Tibial artery (tissue), 4 donors: ENCODE results near the gene ABLIM3.

ENCODE experiments used
- DNase-seq, 2 donors: peaks; one replicate each; pipeline ENCODE4 v3.0.0-alpha.2; 2019
- H3K27ac ChIP-seq, 2 donors: fragments of 200-600 bp; sonication (generic) in 1 of 2; 1 replicate in 1 of 2; 2 replicates in 1 of 2; pipeline ENCODE4 v1.5.1; 2018 to 2019; ENCODE audit warnings: mild to moderate bottlenecking in 1 of 2
- H3K27me3 ChIP-seq, 2 donors: fragments of 200-600 bp; sonication (generic) in 1 of 2; one replicate each; pipeline versions ENCODE4 v1.5.1 to v1.6.0; 2016 to 2019
- H3K36me3 ChIP-seq, 3 donors: fragments of 200-600 bp; sonication (generic) in 2 of 3; one replicate each; pipeline ENCODE4 v1.5.1; 2016 to 2019; ENCODE audit warnings: mild to moderate bottlenecking in 2 of 3
- H3K4me1 ChIP-seq, 4 donors: fragments of 200-600 bp; sonication (generic) in 2 of 4; 1 replicate in 3 of 4; 2 replicates in 1 of 4; pipeline ENCODE4 v1.5.1; 2016 to 2019
- H3K4me3 ChIP-seq, 2 donors: fragments of 200-600 bp; sonication (generic) in 1 of 2; 1 replicate in 1 of 2; 2 replicates in 1 of 2; pipeline ENCODE4 v1.5.1; 2018 to 2019; ENCODE audit warnings: mild to moderate bottlenecking in 2 of 2
- H3K9me3 ChIP-seq, 3 donors: fragments of 200-600 bp; sonication (generic) in 1 of 3; one replicate each; pipeline ENCODE4 v1.5.1; 2016 to 2019
- intact Hi-C: fragments of 100-400 bp; cut with DNase I; formaldehyde crosslinking; loops from one replicate; pipeline ENCODE4 v1.15.0; 2023; ENCODE audit warnings: low total_unique reads
- TF ChIP-seq, protein P1 (sequence below), 2 experiments: fragments of 200-600 bp in 1 of 2; fragments of 450-650 bp in 1 of 2; IDR thresholded peaks; one replicate each; pipeline ENCODE4 v1.5.1; 2017 to 2019; ENCODE audit warnings: antibody characterized with exemption in 2 of 2, mild to moderate bottlenecking in 1 of 2, moderate library complexity in 1 of 2

The ABLIM3 gene

DNA sequence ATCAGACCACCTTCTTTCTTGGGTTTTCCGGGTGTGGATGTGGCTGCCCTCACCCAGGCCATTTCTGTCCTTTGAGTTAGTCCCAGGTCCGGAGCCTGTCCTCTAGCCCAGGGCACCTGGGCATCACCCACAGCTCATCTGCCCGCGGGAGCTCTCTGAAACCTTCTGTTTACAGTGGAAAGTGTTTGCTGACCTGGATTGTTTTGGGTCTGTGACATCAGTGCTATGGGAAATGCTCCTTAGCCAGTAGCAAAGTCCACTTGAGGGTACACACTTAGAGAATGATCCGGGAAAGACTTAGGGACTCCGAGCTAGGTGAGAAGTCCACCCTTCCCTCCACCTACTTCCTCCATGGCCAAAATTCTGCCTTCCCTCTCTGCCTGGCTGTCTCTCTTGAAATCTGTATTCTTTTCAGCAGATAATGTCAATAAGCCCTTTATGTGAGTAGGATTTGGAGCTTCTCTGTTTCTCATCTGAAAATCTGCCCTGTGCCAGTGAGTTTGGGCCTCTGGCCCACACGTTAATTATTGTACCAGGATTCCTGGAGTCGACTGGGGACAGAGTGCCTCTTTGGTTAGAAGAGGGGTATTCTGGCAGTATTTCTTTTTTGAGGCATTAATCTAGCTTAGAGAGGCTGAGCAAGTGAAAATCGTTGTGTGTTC, 19.9 kb downstream of the ABLIM3 start:
- DNase-seq: no peak
- H3K4me1 ChIP-seq: peaks cover 0 to 6% (median 2%) of the 10 kb centered on the region in 4 donors
- intact Hi-C loops: no loop called here

DNA sequence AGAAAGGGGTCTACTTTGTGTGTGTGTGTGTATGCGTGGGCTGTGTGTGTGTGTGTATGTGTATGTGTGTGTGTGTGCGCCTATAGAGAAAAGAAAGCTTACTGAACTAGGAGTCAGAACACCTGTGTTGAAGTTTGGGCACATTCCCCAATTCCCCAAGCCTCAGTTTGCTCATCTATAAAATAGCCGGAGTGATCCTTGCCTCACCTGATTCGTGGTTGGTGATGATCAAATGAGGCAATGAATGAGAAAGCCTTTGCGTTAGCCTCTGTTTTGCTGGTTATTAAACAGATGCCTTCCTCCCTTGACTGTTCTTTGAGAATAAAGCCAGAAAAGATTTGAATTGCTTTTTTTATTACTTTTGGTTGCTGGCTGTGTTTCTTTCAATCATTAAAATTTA, 20.6 kb downstream of the ABLIM3 start:
- no peak for DNase-seq
- Histone ChIP-seq H3K4me3 (no peak overlapping the region), H3K9me3 (no peaks in the 10 kb centered on the region), H3K4me1 (peaks cover 0 to 10% (median 2%) of the 10 kb centered on the region in 4 donors), H3K27me3 (no peaks in the 10 kb centered on the region), H3K36me3 (no peaks in the 10 kb centered on the region), H3K27ac (no peak overlapping the region)
- TF ChIP-seq, protein P1, sequence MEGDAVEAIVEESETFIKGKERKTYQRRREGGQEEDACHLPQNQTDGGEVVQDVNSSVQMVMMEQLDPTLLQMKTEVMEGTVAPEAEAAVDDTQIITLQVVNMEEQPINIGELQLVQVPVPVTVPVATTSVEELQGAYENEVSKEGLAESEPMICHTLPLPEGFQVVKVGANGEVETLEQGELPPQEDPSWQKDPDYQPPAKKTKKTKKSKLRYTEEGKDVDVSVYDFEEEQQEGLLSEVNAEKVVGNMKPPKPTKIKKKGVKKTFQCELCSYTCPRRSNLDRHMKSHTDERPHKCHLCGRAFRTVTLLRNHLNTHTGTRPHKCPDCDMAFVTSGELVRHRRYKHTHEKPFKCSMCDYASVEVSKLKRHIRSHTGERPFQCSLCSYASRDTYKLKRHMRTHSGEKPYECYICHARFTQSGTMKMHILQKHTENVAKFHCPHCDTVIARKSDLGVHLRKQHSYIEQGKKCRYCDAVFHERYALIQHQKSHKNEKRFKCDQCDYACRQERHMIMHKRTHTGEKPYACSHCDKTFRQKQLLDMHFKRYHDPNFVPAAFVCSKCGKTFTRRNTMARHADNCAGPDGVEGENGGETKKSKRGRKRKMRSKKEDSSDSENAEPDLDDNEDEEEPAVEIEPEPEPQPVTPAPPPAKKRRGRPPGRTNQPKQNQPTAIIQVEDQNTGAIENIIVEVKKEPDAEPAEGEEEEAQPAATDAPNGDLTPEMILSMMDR (IDR thresholded peaks at IDR 0.05): no peak
- intact Hi-C loops: no loop called here

More for the DNA sequence above, 19.9 kb downstream of the ABLIM3 start:
- Histone ChIP-seq H3K9me3 (no peaks in the 10 kb centered on the region), H3K36me3 (no peaks in the 10 kb centered on the region), H3K27ac (no peak overlapping the region), H3K27me3 (no peaks in the 10 kb centered on the region), H3K4me3 (no peak overlapping the region)
- TF ChIP-seq, protein P1 (IDR thresholded peaks at IDR 0.05): no peak

DNA sequence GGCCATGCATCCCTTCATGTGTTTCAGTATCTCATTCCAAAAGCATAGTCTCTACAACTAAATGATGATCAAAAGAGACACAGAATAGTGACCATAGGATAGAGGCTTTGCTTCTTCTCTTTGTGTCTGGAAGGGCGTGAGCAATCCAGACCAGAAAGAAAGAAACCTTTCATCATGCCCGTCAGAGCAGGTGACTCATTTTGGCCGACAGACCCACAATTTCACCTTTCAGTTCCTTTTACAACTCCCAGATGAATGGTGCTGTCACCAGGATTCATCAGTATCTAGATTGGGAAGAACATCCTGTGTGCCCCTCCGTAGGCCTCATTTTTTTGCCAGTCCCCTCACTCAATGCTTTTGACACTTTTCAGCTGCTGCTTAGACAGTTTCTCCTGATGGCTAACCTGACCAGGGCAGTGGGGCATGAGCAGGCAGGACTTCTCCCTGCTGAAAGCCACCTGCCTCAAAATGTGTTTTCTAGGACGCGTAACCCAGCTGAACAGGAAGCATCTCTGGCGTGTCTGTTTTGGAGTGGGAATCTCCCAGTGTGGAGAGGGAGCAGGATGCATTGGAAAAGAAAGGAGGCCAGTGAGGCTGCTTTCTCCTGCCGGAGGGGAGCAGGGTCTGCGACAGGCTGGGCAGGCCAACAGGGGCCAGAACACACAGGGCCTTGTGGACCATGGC, 21.2 kb downstream of the ABLIM3 start:
- no peak overlapping the region for H3K4me3 ChIP-seq
- H3K9me3 ChIP-seq: no peaks in the 10 kb centered on the region
- H3K27ac ChIP-seq: no peak overlapping the region
- no peaks in the 10 kb centered on the region for H3K27me3 ChIP-seq
- H3K4me1 ChIP-seq: peaks cover 0 to 10% (median 2%) of the 10 kb centered on the region in 4 donors
- no peak for DNase-seq
- intact Hi-C loops: no loop called here
- no peaks in the 10 kb centered on the region for H3K36me3 ChIP-seq
- TF ChIP-seq, protein P1 (IDR thresholded peaks at IDR 0.05): no peak

DNA sequence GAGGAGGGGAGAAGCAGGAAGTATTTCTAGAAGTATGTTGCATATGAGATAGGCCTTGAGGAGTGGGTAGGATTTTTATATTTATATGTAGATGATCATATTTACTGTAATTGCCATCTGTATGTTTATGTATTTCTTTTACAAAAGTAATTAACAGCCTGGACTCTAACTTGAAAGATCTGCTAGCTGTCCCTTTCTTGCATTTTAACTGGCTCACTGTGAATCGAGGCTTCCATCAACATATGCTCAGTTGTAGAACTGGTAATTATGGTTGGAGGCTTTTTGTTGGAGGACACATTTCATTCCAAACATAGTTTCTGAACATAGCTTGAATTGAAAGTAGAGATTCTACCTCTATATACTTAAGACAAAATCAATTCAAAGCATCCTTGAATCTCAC, 23.4 kb downstream of the ABLIM3 start:
- H3K4me1 ChIP-seq: peaks cover 0 to 10% (median 2%) of the 10 kb centered on the region in 4 donors
- H3K9me3 ChIP-seq: no peaks in the 10 kb centered on the region
- TF ChIP-seq, protein P1 (IDR thresholded peaks at IDR 0.05): no peak
- H3K36me3 ChIP-seq: no peaks in the 10 kb centered on the region
- intact Hi-C loops: no loop called here
- no peak overlapping the region for H3K4me3 ChIP-seq
- H3K27me3 ChIP-seq: no peaks in the 10 kb centered on the region
- DNase-seq: no peak
- no peak overlapping the region for H3K27ac ChIP-seq

DNA sequence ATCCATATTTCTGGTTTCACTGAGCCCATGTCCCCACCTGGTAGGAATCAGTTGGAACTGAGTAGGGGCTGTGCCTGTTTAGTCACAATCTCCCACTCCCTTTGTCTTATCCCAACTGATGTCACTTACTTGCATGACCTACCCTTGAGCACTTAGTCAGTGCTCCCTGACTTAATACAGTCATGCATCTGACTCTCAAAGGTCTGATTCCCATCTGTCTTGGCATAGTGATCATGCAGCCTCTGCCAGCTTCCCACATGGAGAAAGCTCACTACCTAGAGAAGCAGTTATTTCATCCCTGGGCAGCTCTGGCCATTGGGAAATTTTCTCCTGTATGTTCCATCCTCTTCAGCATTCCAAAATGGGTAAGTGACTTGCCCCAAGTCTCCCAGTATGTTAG, 24.8 kb downstream of the ABLIM3 start:
- Histone ChIP-seq H3K27me3 (no peaks in the 10 kb centered on the region), H3K4me1 (peaks cover 0 to 10% (median 2%) of the 10 kb centered on the region in 4 donors), H3K9me3 (no peaks in the 10 kb centered on the region), H3K27ac (no peak overlapping the region), H3K36me3 (no peaks in the 10 kb centered on the region), H3K4me3 (no peak overlapping the region)
- DNase-seq: no peak
- intact Hi-C loops: no loop called here
- TF ChIP-seq, protein P1 (IDR thresholded peaks at IDR 0.05): no peak
